Stimulated activated CD8-positive, alpha-beta memory T cell treated with anti-CD3 and anti-CD28 coated beads, Interleukin-7, amount 100 ng/mL, for 4 hours (primary cell): ENCODE measurements around the gene CCDC134.
A peak's percentile ranks its signal among the peaks of the same experiment; 100 is the strongest.
"Not testable (repeated sequence)": the region's sequence is repeated elsewhere in the genome, so short reads cannot be mapped to it uniquely, and the experiment has no call there.

Source experiments
- DNase-seq, 2 donors: peaks; one replicate each; pipeline ENCODE4 v3.0.0-alpha.2; 2020; ENCODE audit warnings: low read depth in 2 of 2

The CCDC134 gene

GRCh38 chr22:41844513-41844912 lies 44.0 kb downstream of the CCDC134 start:
- no peak for DNase-seq

GRCh38 chr22:41845380-41846267 lies 45.1 kb downstream of the CCDC134 start:
- no peak for DNase-seq

- no peak for DNase-seq
These were observed 45.9 kb downstream of the CCDC134 start for GRCh38 chr22:41846268-41846987.

GRCh38 chr22:41847300-41847699 lies 46.8 kb downstream of the CCDC134 start:
- no peak for DNase-seq

- no peak for DNase-seq
These were observed 48.0 kb downstream of the CCDC134 start for GRCh38 chr22:41848468-41848867.

- no peak for DNase-seq
These were observed 56.0 kb downstream of the CCDC134 start for GRCh38 chr22:41856469-41856868.

GRCh38 chr22:41857155-41857859 lies 56.8 kb downstream of the CCDC134 start:
- peak; percentile 63 to 76 for DNase-seq

GRCh38 chr22:41857860-41858199 lies 57.4 kb downstream of the CCDC134 start:
- DNase-seq: no peak

GRCh38 chr22:41862160-41862529 lies 61.7 kb downstream of the CCDC134 start:
- peak; percentile 16 to 27 for DNase-seq

GRCh38 chr22:41862530-41863266 lies 62.2 kb downstream of the CCDC134 start:
- DNase-seq: peak in 1 of 2 donors; percentile 28

GRCh38 chr22:41863472-41863871 lies 63.0 kb downstream of the CCDC134 start:
- DNase-seq: no peak

GRCh38 chr22:41868556-41868955 lies 68.1 kb downstream of the CCDC134 start:
- DNase-seq: no peak

- DNase-seq: not testable (repeated sequence)
These were observed 69.6 kb downstream of the CCDC134 start for GRCh38 chr22:41870081-41870480.

GRCh38 chr22:41870786-41871185 lies 70.3 kb downstream of the CCDC134 start:
- no peak for DNase-seq

GRCh38 chr22:41873391-41873790 lies 72.9 kb downstream of the CCDC134 start:
- peak in 1 of 2 donors; percentile 7 for DNase-seq

GRCh38 chr22:41874090-41874489 lies 73.6 kb downstream of the CCDC134 start:
- no peak for DNase-seq

GRCh38 chr22:41875531-41876270 lies 75.2 kb downstream of the CCDC134 start:
- DNase-seq: no peak
